CD14-positive monocyte (primary cell): ENCODE results near the gene APOL6. TPM values are rescaled to one million over a fixed set of nuclear protein-coding genes. Genes with fewer than 3 reads are reported as not detected.

Experiments
- DNase-seq, 3 donors: peaks; one replicate each; pipeline ENCODE4 v3.0.0-alpha.2; 2011 to 2022
- H2AFZ ChIP-seq: 2 replicates; pipeline ENCODE4 v1.6.0; 2012; ENCODE audit warnings: mild to moderate bottlenecking, low read depth, low read length, inconsistent platforms; ENCODE audit not compliant: insufficient read depth, poor library complexity, severe bottlenecking
- H3K27ac ChIP-seq, 2 donors: 1 replicate in 1 of 2; 2 replicates in 1 of 2; pipeline ENCODE4 v1.5.1; 2012 to 2013; ENCODE audit warnings: low read length in 2 of 2, control low read depth in 1 of 2, inconsistent platforms in 1 of 2, low read depth in 1 of 2, mild to moderate bottlenecking in 1 of 2
- H3K27me3 ChIP-seq, 2 donors: one replicate each; pipeline versions ENCODE4 v1.6.0 to v1.6.1; 2011 to 2013; ENCODE audit warnings: low read length in 2 of 2; ENCODE audit not compliant: control insufficient read depth in 2 of 2, insufficient read depth in 2 of 2
- H3K36me3 ChIP-seq, 2 donors: replicated peaks in 1 of 2; 1 replicate in 1 of 2; 2 replicates in 1 of 2; pipeline versions ENCODE4 v1.5.1 to v1.6.1; 2012 to 2013; ENCODE audit warnings: low read length in 2 of 2, control low read depth in 1 of 2, inconsistent platforms in 1 of 2, mild to moderate bottlenecking in 1 of 2; ENCODE audit not compliant: insufficient read depth in 2 of 2, control insufficient read depth in 1 of 2
- H3K4me1 ChIP-seq, 2 donors: 1 replicate in 1 of 2; 2 replicates in 1 of 2; pipeline versions ENCODE4 v1.5.1 to v1.6.1; 2012 to 2013; ENCODE audit warnings: low read length in 2 of 2, control low read depth in 1 of 2, inconsistent platforms in 1 of 2, mild to moderate bottlenecking in 1 of 2, moderate library complexity in 1 of 2; ENCODE audit not compliant: insufficient read depth in 2 of 2, control insufficient read depth in 1 of 2
- H3K4me2 ChIP-seq: replicated peaks from 2 replicates; pipeline ENCODE3; 2012; ENCODE audit warnings: low read length, moderate library complexity, mild to moderate bottlenecking; ENCODE audit not compliant: poor library complexity, severe bottlenecking; ENCODE audit errors: extremely low read depth
- H3K4me3 ChIP-seq, 3 experiments: fragments of 200-600 bp in 1 of 3; sonication (generic) in 1 of 3; replicated peaks in 1 of 3; 1 replicate in 2 of 3; 2 replicates in 1 of 3; pipeline ENCODE4 v1.5.1; 2011 to 2013; ENCODE audit warnings: low read length in 3 of 3, mild to moderate bottlenecking in 3 of 3, control low read depth in 2 of 3, low read depth in 2 of 3, inconsistent platforms in 1 of 3, moderate library complexity in 1 of 3
- H3K79me2 ChIP-seq: 2 replicates; pipeline ENCODE4 v1.6.0; 2012; ENCODE audit warnings: mild to moderate bottlenecking, control low read depth, inconsistent platforms, low read length, moderate library complexity; ENCODE audit not compliant: insufficient read depth
- H3K9ac ChIP-seq: 2 replicates; pipeline ENCODE4 v1.6.0; 2017; ENCODE audit warnings: low read length, mild to moderate bottlenecking; ENCODE audit not compliant: insufficient read depth, poor library complexity, severe bottlenecking
- H3K9me3 ChIP-seq, 2 donors: replicated peaks in 1 of 2; 1 replicate in 1 of 2; 2 replicates in 1 of 2; pipeline versions ENCODE4 v1.5.1 to v1.6.1; 2012 to 2013; ENCODE audit warnings: low read length in 2 of 2, control low read depth in 1 of 2; ENCODE audit not compliant: control insufficient read depth in 1 of 2, insufficient read depth in 1 of 2
- H4K20me1 ChIP-seq: 2 replicates; pipeline ENCODE4 v1.6.0; 2012; ENCODE audit warnings: mild to moderate bottlenecking, low read length, control low read depth, moderate library complexity; ENCODE audit not compliant: insufficient read depth
- H3K27ac Mint-ChIP-seq, 7 donors: one replicate each; pipeline ENCODE4 v1.8.0; 2020; ENCODE audit warnings: mild to moderate bottlenecking in 7 of 7, mixed read lengths in 7 of 7, moderate library complexity in 6 of 7, inconsistent platforms in 2 of 7
- H3K27me3 Mint-ChIP-seq, 3 donors: one replicate each; pipeline ENCODE4 v1.8.0; 2021 to 2022; ENCODE audit warnings: low read depth in 3 of 3, mild to moderate bottlenecking in 3 of 3, mixed read lengths in 3 of 3, moderate library complexity in 3 of 3, inconsistent platforms in 1 of 3
- H3K36me3 Mint-ChIP-seq, 2 donors: one replicate each; pipeline ENCODE4 v1.8.0; 2020; ENCODE audit warnings: mixed read lengths in 2 of 2, inconsistent platforms in 1 of 2, mild to moderate bottlenecking in 1 of 2
- H3K4me1 Mint-ChIP-seq: one replicate; pipeline ENCODE4 v1.8.0; 2020; ENCODE audit warnings: mild to moderate bottlenecking, mixed read lengths
- H3K4me3 Mint-ChIP-seq, 2 donors: one replicate each; pipeline ENCODE4 v1.8.0; 2020; ENCODE audit warnings: mild to moderate bottlenecking in 2 of 2, mixed read lengths in 2 of 2, moderate library complexity in 1 of 2
- H3K9me3 Mint-ChIP-seq, 7 donors: one replicate each; pipeline ENCODE4 v1.8.0; 2020 to 2022; ENCODE audit warnings: mixed read lengths in 7 of 7, mild to moderate bottlenecking in 6 of 7, moderate library complexity in 6 of 7, inconsistent platforms in 2 of 7
- WGBS: methylation state at CpG from one replicate; pipeline ENCODE4 v1.1.5; 2013; ENCODE audit warnings: missing lambda C conversion rate; ENCODE audit not compliant: insufficient coverage; 5-methylcytosine and 5-hydroxymethylcytosine counted together
- intact Hi-C, 2 donors: fragments of 100-400 bp; cut with micrococcal nuclease; formaldehyde crosslinking; loops; one replicate each; pipeline versions ENCODE4 v1.15.0 to v1.15.1; 2023
- polyA plus RNA-seq, 3 donors: library from polyadenylated mRNA; depleted of rRNA in 1 of 3; unstranded in 2 of 3; stranded (reverse) in 1 of 3; fragments of 300-500 nt in 2 of 3; fragments of >200 nt in 1 of 3; fragmentation: Illumina TruSeq in 2 of 3; gene quantifications; 1 replicate in 2 of 3; 2 replicates in 1 of 3; pipeline ENCODE4 v1.2.3, GENCODE V29; 2012 to 2021
- TF ChIP-seq, protein P1 (sequence below): fragments of 200-600 bp; IDR thresholded peaks from one replicate; pipeline ENCODE4 v1.8.0; 2022; ENCODE audit warnings: antibody characterized with exemption, mild to moderate bottlenecking

APOL6 gene
- polyA plus RNA-seq, 3 donors: 7.6 to 13.6 (median 9.1) TPM

DNA sequence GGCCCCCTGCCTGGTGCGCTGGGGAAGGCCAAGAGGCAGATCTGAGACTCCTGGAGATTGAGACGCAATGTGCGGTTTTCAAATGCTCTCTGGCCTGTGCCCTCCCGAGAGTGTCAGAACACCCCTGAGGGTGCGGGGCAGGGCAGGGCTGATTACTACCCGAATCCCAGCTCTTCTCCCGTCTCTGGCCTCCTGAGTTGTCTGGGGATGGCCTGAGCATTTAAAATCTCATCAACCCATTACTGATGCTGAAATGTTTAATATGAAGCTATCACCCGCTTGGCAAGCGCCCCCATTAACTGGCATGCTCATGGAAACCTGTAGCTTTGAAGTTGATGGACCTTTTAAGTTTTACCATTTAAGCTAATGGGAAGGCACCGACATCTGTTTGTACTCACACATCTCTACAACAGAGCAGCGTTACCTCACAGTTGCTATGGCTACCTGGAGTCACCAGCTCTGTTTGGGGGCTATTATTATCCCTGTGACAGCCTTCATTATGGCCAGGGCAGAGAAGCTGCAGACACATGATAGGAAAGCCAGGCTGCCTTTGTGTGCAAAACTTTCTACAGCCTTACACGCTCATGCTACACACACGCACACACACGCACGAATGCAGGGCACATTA is 27.5 kb upstream of the APOL6 start:
- Mint-ChIP-seq H3K27me3 (peaks cover 5 to 12% (median 10%) of the 10 kb centered on the region in 3 donors), H3K4me1 (peaks cover 10% of the 10 kb centered on the region), H3K9me3 (no peaks in the 10 kb centered on the region), H3K27ac (no peak overlapping the region), H3K4me3 (no peak overlapping the region), H3K36me3 (no peaks in the 10 kb centered on the region)
- no peak for DNase-seq
- Histone ChIP-seq H4K20me1 (no peaks in the 10 kb centered on the region), H3K4me3 (no peak overlapping the region), H3K4me2 (no peak overlapping the region), H2AFZ (no peak overlapping the region), H3K36me3 (no peaks in the 10 kb centered on the region), H3K27me3 (peaks cover 0 to 4% of the 10 kb centered on the region in 2 donors), H3K9me3 (no peaks in the 10 kb centered on the region), H3K4me1 (peaks cover 4% of the 10 kb centered on the region in 2 donors), H3K27ac (no peak overlapping the region), H3K79me2 (no peaks in the 10 kb centered on the region), H3K9ac (no peak overlapping the region)
- intact Hi-C loops: loop anchor here (5.0 to 10.0 kb wide), 5 partner anchors 38 to 502 kb away; no protein-coding TSS in a partner anchor
- WGBS: 99% methylated on average over 8 of the region's 15 CpGs
- TF ChIP-seq, protein P1, sequence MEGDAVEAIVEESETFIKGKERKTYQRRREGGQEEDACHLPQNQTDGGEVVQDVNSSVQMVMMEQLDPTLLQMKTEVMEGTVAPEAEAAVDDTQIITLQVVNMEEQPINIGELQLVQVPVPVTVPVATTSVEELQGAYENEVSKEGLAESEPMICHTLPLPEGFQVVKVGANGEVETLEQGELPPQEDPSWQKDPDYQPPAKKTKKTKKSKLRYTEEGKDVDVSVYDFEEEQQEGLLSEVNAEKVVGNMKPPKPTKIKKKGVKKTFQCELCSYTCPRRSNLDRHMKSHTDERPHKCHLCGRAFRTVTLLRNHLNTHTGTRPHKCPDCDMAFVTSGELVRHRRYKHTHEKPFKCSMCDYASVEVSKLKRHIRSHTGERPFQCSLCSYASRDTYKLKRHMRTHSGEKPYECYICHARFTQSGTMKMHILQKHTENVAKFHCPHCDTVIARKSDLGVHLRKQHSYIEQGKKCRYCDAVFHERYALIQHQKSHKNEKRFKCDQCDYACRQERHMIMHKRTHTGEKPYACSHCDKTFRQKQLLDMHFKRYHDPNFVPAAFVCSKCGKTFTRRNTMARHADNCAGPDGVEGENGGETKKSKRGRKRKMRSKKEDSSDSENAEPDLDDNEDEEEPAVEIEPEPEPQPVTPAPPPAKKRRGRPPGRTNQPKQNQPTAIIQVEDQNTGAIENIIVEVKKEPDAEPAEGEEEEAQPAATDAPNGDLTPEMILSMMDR: no peak

DNA sequence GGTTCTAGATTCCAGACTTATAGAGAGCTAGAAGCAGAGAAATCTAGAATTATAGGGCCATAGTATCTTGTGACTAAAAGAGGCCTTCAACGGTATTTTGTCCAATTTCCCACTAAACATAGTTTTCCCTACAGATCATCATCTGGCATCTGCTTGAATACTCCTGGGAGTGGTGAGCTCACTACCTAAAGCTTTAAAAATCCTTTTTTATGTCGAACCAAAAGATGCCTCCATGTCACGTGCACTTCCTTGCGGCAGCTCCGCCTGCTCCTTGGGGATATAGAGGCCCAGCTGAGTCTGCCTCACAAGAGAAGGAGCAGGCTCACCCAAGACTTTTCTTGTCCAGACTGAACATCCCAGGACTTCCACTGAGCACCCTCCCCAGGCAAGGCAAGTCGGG is 26.8 kb upstream of the APOL6 start:
- Histone ChIP-seq H3K4me1 (no peaks in the 10 kb centered on the region), H3K4me3 (no peak overlapping the region), H3K27me3 (peaks cover 0 to 10% of the 10 kb centered on the region in 2 donors), H3K4me2 (no peak overlapping the region), H3K79me2 (no peaks in the 10 kb centered on the region), H4K20me1 (no peaks in the 10 kb centered on the region), H3K9me3 (no peaks in the 10 kb centered on the region), H3K9ac (no peak overlapping the region), H3K27ac (no peak overlapping the region), H3K36me3 (no peaks in the 10 kb centered on the region), H2AFZ (no peak overlapping the region)
- H3K27me3 Mint-ChIP-seq: peaks cover 2 to 13% (median 11%) of the 10 kb centered on the region in 3 donors
- WGBS: 92% methylated on average over 4 of the region's 6 CpGs
- TF ChIP-seq, protein P1: no peak
- H3K4me1 Mint-ChIP-seq: peaks cover 6% of the 10 kb centered on the region
- H3K9me3 Mint-ChIP-seq: no peaks in the 10 kb centered on the region
- intact Hi-C loops: loop anchor here (5.0 to 10.0 kb wide), 5 partner anchors 39 to 501 kb away; no protein-coding TSS in a partner anchor
- H3K36me3 Mint-ChIP-seq: no peaks in the 10 kb centered on the region
- DNase-seq: no peak
- H3K27ac Mint-ChIP-seq: no peak overlapping the region
- no peak overlapping the region for H3K4me3 Mint-ChIP-seq
